ENCODE measurements around the gene ZNF766. TPM values are rescaled to one million over a fixed set of nuclear protein-coding genes. Genes with fewer than 3 reads are reported as not detected.

The ZNF766 gene
- total and polyA plus RNA-seq, 9 of the 15 experiments (the other 6 are each of a cell fraction or from before 2014, with no cell fraction given): 6.7 to 23.0 (median 11.2) TPM

DNA sequence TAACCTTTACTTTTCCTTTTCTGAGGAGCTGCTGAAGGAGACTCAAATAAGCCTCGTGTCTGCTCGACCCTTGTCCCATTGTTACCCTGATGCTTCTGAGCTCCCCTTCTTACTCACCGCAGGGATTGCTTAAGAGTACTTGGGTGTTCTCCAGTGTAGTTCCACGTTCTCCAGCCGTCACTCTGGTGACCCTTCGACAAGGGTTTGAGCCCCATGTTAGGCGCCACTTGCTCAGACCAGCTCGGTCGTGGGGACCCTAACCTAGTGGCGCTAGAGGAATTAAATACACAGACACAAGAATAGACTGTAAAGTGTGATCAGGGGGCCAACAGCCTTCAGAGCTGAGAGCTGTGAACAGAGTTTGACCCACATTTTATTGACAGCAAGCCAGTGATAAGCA lies 37.9 kb downstream of the ZNF766 start (continued):
- TF ChIP-seq, protein P1, sequence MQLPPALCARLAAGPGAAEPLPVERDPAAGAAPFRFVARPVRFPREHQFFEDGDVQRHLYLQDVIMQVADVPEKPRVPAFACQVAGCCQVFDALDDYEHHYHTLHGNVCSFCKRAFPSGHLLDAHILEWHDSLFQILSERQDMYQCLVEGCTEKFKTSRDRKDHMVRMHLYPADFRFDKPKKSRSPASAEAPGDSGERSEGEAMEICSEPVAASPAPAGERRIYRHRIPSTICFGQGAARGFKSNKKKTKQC (CRISPR knock-in tag; IDR thresholded peaks at IDR 0.05): no peak
- TF ChIP-seq, protein P2, sequence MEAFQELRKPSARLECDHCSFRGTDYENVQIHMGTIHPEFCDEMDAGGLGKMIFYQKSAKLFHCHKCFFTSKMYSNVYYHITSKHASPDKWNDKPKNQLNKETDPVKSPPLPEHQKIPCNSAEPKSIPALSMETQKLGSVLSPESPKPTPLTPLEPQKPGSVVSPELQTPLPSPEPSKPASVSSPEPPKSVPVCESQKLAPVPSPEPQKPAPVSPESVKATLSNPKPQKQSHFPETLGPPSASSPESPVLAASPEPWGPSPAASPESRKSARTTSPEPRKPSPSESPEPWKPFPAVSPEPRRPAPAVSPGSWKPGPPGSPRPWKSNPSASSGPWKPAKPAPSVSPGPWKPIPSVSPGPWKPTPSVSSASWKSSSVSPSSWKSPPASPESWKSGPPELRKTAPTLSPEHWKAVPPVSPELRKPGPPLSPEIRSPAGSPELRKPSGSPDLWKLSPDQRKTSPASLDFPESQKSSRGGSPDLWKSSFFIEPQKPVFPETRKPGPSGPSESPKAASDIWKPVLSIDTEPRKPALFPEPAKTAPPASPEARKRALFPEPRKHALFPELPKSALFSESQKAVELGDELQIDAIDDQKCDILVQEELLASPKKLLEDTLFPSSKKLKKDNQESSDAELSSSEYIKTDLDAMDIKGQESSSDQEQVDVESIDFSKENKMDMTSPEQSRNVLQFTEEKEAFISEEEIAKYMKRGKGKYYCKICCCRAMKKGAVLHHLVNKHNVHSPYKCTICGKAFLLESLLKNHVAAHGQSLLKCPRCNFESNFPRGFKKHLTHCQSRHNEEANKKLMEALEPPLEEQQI (IDR thresholded peaks at IDR 0.05): peak; percentile 56; the same call in 1 of the 2 replicates
- TF ChIP-seq MTA3 (IDR thresholded peaks at IDR 0.05; ENCODE audit: borderline replicate concordance) (no peak), ARID1B (IDR thresholded peaks at IDR 0.05) (no peak), SLC30A9 (CRISPR knock-in tag; IDR thresholded peaks at IDR 0.05) (no peak), TRIM28 (IDR thresholded peaks at IDR 0.05) (peak; percentile 93), CBX3 (IDR thresholded peaks at IDR 0.05; ENCODE audit: borderline replicate concordance in 1 of 2, low read length in 2 of 2) (peak; percentile 76 to 92), HDAC8 (tag; IDR thresholded peaks at IDR 0.05) (no peak), CBX1 (IDR thresholded peaks at IDR 0.05; ENCODE audit: low read depth) (peak; percentile 89; the same call in 1 of the 2 replicates), ZBTB33 (CRISPR knock-in tag; IDR thresholded peaks at IDR 0.05) (peak; percentile 74), GATA2 (CRISPR knock-in tag; IDR thresholded peaks at IDR 0.05) (no peak), ZNF24 (IDR thresholded peaks at IDR 0.05) (no peak), ZKSCAN1 (IDR thresholded peaks at IDR 0.05; ENCODE audit: low read depth, low read length) (no peak), NONO (IDR thresholded peaks at IDR 0.05; ENCODE audit: low read depth in 2 of 2, low read length in 1 of 2) (no peak), CBX5 (IDR thresholded peaks at IDR 0.05; ENCODE audit: borderline replicate concordance, low read depth) (peak; percentile 85), DLX4 (CRISPR knock-in tag; IDR thresholded peaks at IDR 0.05) (no peak), TRIM24 (IDR thresholded peaks at IDR 0.05) (peak in 1 of 2 experiments; percentile 55; a peak in 1 of 4 replicates)
- TF ChIP-seq, protein P3, sequence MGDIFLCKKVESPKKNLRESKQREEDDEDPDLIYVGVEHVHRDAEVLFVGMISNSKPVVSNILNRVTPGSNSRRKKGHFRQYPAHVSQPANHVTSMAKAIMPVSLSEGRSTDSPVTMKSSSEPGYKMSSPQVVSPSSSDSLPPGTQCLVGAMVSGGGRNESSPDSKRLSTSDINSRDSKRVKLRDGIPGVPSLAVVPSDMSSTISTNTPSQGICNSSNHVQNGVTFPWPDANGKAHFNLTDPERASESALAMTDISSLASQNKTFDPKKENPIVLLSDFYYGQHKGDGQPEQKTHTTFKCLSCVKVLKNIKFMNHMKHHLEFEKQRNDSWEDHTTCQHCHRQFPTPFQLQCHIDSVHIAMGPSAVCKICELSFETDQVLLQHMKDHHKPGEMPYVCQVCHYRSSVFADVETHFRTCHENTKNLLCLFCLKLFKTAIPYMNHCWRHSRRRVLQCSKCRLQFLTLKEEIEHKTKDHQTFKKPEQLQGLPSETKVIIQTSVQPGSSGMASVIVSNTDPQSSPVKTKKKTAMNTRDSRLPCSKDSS (IDR thresholded peaks at IDR 0.05; ENCODE audit: low read depth, partially characterized antibody): peak; percentile 68
- TF ChIP-seq, protein P4, sequence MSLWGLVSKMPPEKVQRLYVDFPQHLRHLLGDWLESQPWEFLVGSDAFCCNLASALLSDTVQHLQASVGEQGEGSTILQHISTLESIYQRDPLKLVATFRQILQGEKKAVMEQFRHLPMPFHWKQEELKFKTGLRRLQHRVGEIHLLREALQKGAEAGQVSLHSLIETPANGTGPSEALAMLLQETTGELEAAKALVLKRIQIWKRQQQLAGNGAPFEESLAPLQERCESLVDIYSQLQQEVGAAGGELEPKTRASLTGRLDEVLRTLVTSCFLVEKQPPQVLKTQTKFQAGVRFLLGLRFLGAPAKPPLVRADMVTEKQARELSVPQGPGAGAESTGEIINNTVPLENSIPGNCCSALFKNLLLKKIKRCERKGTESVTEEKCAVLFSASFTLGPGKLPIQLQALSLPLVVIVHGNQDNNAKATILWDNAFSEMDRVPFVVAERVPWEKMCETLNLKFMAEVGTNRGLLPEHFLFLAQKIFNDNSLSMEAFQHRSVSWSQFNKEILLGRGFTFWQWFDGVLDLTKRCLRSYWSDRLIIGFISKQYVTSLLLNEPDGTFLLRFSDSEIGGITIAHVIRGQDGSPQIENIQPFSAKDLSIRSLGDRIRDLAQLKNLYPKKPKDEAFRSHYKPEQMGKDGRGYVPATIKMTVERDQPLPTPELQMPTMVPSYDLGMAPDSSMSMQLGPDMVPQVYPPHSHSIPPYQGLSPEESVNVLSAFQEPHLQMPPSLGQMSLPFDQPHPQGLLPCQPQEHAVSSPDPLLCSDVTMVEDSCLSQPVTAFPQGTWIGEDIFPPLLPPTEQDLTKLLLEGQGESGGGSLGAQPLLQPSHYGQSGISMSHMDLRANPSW (CRISPR knock-in tag; IDR thresholded peaks at IDR 0.05): no peak
